Heart left ventricle (tissue), 13 donors: ENCODE data around the gene FXYD3.

Experiments
- CTCF ChIP-seq, 12 donors: fragments of 200-600 bp; sonication (generic) in 4 of 12; IDR thresholded peaks; one replicate each; pipeline versions ENCODE4 v1.5.0 to v1.8.0; 2018 to 2022; ENCODE audit warnings: antibody characterized with exemption in 12 of 12, mild to moderate bottlenecking in 5 of 12
- POLR2A ChIP-seq, 2 donors: fragments of 450-650 bp; IDR thresholded peaks; one replicate each; pipeline ENCODE4 v1.6.1; 2017; ENCODE audit warnings: antibody characterized with exemption in 2 of 2, mild to moderate bottlenecking in 2 of 2, moderate library complexity in 2 of 2
- donor health status: ischemic (EF 13 %, LVEDD 7.1; RV severe dilation, severe dysfunction).
- donor health status: DM: no; HTN: yes; CAD: no.
- donor health status: DM: no; HTN: no; CAD: no.
- donor health status: ischemic (EF 25% LVEDD 6.9; RV normal size, moderate dysfunction).
- donor health status: ischemic (EF 25% LVEDD 5.7; RV mildly dilated, moderate dysfunction).
- donor health status: ischemic (EF 35%, LVEDD 5.7; RV mildly dilated, moderate dysfunction).
- donor health status: nonischemic (EF 11% LVEDD 7.7; RV severe dilation, severe dysfunction).
- donor health status: DM: yes; HTN: yes; CAD: no.
- donor health status: PGD.
- donor health status: ischemic (EF 29% LVEDD 5.4; RV normal size, mild dysfunction).
- donor health status: nonischemic (EF 23%, LVEDD 6.1; RV moderate dilation, normal function).

- no peak for TF ChIP-seq CTCF (IDR thresholded peaks at IDR 0.05)
- TF ChIP-seq POLR2A (IDR thresholded peaks at IDR 0.05): no peak
These were observed 29.2 kb downstream of the FXYD3 start for GRCh38 chr19:35144600-35145436.
